ENCODE measurements around the gene MYBPC2. TPM values are rescaled to one million over a fixed set of nuclear protein-coding genes. Genes with fewer than 3 reads are reported as not detected.

MYBPC2 gene
- total and polyA plus RNA-seq, 12 donors = 0.03 to 1.6 TPM; not detected in 10

DNA sequence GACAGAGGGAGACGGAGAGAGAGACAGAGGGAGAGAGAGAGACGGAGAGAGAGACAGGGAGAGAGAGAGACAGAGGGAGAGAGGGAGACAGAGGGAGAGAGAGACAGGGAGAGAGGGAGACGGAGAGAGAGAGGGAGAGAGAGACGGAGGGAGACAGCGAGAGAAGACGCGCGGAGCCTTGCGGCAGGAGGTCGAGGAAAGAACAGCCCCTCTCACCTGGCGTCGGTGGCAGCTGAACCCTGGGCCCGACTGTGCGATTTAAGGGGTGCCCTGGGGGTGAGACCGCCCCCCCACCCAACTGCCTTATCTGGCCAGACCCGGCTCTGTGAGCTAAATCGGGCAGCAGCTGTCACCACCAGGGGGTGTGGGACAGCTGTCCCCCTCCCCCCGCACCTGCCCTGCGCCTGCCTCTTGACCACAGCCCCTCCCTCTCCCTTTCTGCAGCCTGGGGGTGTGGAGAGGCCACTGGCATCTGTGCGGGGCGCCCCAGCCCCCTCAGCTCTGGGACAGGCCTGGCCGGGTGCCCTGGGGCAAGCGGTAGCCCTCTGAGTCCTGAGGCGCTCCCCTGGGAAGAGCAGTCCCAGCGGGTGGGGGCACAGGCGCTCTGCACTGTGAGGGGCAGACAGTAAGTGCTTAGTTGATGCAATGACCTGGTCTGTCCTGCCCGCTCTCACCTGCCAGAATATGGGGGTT, 67.5 kb downstream of the MYBPC2 start:
- 24 to 33% (median 30%) methylated on average over 17 to 27 of the region's 27 CpGs for WGBS, 4 donors
- DNase-seq = no peak
- H3K27me3 ChIP-seq = no peaks in the 10 kb centered on the region
- H3K4me3 ChIP-seq = no peak overlapping the region
- H3K27ac ChIP-seq = no peak overlapping the region
- H3K4me1 ChIP-seq (replicated peaks in 1 of 2) = no peaks in the 10 kb centered on the region
- intact Hi-C loops (cut with DNase I) = no loop called here
- TF ChIP-seq, protein P1, sequence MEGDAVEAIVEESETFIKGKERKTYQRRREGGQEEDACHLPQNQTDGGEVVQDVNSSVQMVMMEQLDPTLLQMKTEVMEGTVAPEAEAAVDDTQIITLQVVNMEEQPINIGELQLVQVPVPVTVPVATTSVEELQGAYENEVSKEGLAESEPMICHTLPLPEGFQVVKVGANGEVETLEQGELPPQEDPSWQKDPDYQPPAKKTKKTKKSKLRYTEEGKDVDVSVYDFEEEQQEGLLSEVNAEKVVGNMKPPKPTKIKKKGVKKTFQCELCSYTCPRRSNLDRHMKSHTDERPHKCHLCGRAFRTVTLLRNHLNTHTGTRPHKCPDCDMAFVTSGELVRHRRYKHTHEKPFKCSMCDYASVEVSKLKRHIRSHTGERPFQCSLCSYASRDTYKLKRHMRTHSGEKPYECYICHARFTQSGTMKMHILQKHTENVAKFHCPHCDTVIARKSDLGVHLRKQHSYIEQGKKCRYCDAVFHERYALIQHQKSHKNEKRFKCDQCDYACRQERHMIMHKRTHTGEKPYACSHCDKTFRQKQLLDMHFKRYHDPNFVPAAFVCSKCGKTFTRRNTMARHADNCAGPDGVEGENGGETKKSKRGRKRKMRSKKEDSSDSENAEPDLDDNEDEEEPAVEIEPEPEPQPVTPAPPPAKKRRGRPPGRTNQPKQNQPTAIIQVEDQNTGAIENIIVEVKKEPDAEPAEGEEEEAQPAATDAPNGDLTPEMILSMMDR (IDR thresholded peaks at IDR 0.05) = no peak
- no peak for TF ChIP-seq POLR2A (IDR thresholded peaks at IDR 0.05)
- H3K36me3 ChIP-seq (replicated peaks in 1 of 2) = no peaks in the 10 kb centered on the region
- H3K9me3 ChIP-seq (replicated peaks in 1 of 3) = no peaks in the 10 kb centered on the region

DNA sequence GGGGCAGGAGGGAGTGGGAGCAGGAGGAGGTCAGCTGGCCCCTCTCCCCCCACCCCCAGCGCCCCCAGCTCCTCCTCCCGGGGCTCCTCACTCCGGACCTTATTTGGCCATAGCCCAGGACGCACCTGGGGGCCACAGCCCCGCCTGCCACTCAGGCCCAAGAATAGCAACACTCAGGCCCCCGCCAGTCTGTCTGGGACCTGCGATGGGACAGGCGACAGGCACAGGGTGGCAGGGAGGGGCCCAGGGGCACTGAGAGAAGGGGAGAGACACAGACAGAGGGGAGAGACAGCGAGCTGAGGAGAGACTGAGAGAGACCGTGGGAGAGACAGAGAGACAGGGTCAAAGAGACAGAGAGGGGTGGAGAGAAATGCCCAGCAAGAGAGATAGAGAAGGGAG, 68.1 kb downstream of the MYBPC2 start:
- intact Hi-C loops (cut with DNase I) = no loop called here
- DNase-seq = no peak
- TF ChIP-seq, protein P1 (IDR thresholded peaks at IDR 0.05) = no peak
- no peak for TF ChIP-seq POLR2A (IDR thresholded peaks at IDR 0.05)
- Histone ChIP-seq H3K27ac (no peak overlapping the region), H3K4me1 (replicated peaks in 1 of 2) (no peaks in the 10 kb centered on the region), H3K36me3 (replicated peaks in 1 of 2) (no peaks in the 10 kb centered on the region), H3K4me3 (no peak overlapping the region), H3K27me3 (no peaks in the 10 kb centered on the region), H3K9me3 (replicated peaks in 1 of 3) (no peaks in the 10 kb centered on the region)
- WGBS, 4 donors = 53 to 65% (median 59%) methylated on average over 6 to 10 of the region's 10 CpGs

DNA sequence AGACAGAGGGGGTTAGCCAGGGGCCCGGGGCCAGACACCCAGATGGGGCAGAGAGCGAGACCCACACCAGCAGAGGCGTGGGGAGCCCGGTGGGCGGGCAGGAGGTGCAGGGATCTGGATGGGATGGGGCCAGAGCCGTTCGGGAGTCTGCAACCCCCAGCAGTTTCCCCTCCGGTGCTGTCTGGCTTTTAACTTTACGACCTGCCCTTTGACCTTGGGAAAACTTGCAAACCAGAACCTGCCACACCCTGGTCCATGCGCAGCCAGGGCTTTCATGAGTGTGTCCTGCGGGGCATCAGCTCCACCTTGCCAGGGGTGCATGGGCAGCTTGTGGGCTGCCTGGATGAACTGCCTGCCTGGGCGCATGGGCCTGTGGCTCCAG, 68.5 kb downstream of the MYBPC2 start:
- no peak for DNase-seq
- H3K36me3 ChIP-seq (replicated peaks in 1 of 2) = no peaks in the 10 kb centered on the region
- TF ChIP-seq, protein P1 (IDR thresholded peaks at IDR 0.05) = no peak
- TF ChIP-seq POLR2A (IDR thresholded peaks at IDR 0.05) = no peak
- WGBS, 4 donors = 63 to 77% (median 68%) methylated on average over 6 to 12 of the region's 12 CpGs
- H3K9me3 ChIP-seq (replicated peaks in 1 of 3) = no peaks in the 10 kb centered on the region
- no peak overlapping the region for H3K27ac ChIP-seq
- intact Hi-C loops (cut with DNase I) = no loop called here
- no peak overlapping the region for H3K4me3 ChIP-seq
- H3K27me3 ChIP-seq = no peaks in the 10 kb centered on the region
- H3K4me1 ChIP-seq (replicated peaks in 1 of 2) = no peaks in the 10 kb centered on the region

DNA sequence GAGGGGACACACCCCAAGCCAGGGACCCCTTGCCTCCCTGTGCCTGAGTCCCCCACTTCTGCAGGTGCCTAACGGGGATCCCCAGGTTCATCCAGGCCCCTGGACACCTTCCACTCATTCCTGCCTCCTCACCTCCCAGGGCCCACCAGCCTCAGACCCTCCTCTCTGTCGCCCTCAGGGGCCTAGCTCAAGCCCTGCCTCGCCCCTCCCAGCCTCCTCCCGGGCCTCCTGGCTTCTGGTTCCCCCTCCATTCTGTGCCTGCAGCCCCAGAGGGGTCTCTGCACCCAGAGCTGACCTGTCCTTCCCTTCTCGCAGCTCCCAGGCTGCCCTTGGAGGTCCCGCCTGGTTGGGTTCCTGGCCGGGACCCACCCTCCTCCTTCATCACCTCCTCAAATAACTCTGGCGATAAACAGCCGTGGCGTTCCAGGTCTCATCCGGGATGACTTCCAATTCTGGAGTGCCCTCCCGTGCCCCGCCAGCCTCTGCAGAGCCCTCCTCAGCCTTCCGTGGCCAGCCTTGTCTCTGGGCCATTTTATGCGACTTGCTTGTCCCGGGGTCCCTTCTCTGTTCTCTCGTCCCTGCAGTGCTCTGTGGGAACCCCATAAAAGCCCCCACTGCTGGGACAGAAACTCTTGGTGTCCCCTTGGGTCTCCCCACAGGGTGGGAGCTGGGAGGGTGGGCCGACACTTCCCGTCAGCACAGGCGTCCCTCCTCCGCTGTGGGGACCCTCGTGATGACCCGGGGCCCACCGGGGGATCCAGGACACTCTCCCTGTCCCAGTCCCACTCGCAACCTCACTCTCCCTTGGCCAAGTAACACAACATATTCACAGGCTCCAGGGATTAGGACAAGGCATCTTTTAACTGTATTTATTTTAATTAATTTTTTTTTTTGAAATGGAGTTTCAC, 69.1 kb downstream of the MYBPC2 start:
- no peaks in the 10 kb centered on the region for H3K27me3 ChIP-seq
- H3K4me1 ChIP-seq (replicated peaks in 1 of 2) = no peaks in the 10 kb centered on the region
- WGBS, 4 donors = 75 to 77% (median 77%) methylated on average over 21 to 25 of the region's 25 CpGs
- H3K4me3 ChIP-seq = no peak overlapping the region
- no peak overlapping the region for H3K27ac ChIP-seq
- no peaks in the 10 kb centered on the region for H3K36me3 ChIP-seq (replicated peaks in 1 of 2)
- no peak for DNase-seq
- intact Hi-C loops (cut with DNase I) = no loop called here
- no peaks in the 10 kb centered on the region for H3K9me3 ChIP-seq (replicated peaks in 1 of 3)
- TF ChIP-seq, protein P1 (IDR thresholded peaks at IDR 0.05) = no peak
- TF ChIP-seq POLR2A (IDR thresholded peaks at IDR 0.05) = no peak
